HG03439 (cell line): Measurements from ENCODE around the gene TMEM88.

Experiments used
- ATAC-seq: cut with Tn5 transposase; IDR thresholded peaks from one replicate; pipeline ENCODE4 v1.9.1; 2021; ENCODE audit warnings: mild to moderate bottlenecking, moderate library complexity; ENCODE audit not compliant: unreplicated experiment

TMEM88 gene

GRCh38 chr17:7843536-7844291, 11.2 kb upstream of the TMEM88 start:
- peak; percentile 26 for ATAC-seq

- ATAC-seq: peak; percentile 44
Observed at GRCh38 chr17:7844292-7845154, 10.3 kb upstream of the TMEM88 start.

GRCh38 chr17:7845359-7846062, 9.4 kb upstream of the TMEM88 start:
- ATAC-seq: no peak

GRCh38 chr17:7846063-7846735, 8.7 kb upstream of the TMEM88 start:
- ATAC-seq: no peak

GRCh38 chr17:7846765-7847661, 7.9 kb upstream of the TMEM88 start:
- ATAC-seq: no peak

GRCh38 chr17:7848131-7848579, 6.7 kb upstream of the TMEM88 start:
- ATAC-seq: no peak

- ATAC-seq: no peak
Observed at GRCh38 chr17:7848739-7849129, 6.1 kb upstream of the TMEM88 start.

GRCh38 chr17:7849130-7849750, 5.6 kb upstream of the TMEM88 start:
- no peak for ATAC-seq

- ATAC-seq: no peak
Observed at GRCh38 chr17:7849751-7850504, 4.9 kb upstream of the TMEM88 start.

- no peak for ATAC-seq
Observed at GRCh38 chr17:7850701-7851437, 4.0 kb upstream of the TMEM88 start.

GRCh38 chr17:7851438-7852261, 3.2 kb upstream of the TMEM88 start:
- ATAC-seq: peak; percentile 67

- no peak for ATAC-seq
Observed at GRCh38 chr17:7852262-7852670, 2.6 kb upstream of the TMEM88 start.

GRCh38 chr17:7852919-7853690, 1.8 kb upstream of the TMEM88 start:
- ATAC-seq: no peak

- no peak for ATAC-seq
Observed at GRCh38 chr17:7853691-7854038, 1.2 kb upstream of the TMEM88 start.

GRCh38 chr17:7854078-7854777, 638 bp upstream of the TMEM88 start:
- ATAC-seq: no peak

- no peak for ATAC-seq
Observed at GRCh38 chr17:7855660-7856010, 769 bp downstream of the TMEM88 start.
